ENCODE measurements around the gene WNT9B. TPM values are rescaled to one million over a fixed set of nuclear protein-coding genes. Genes with fewer than 3 reads are reported as not detected.

Gene WNT9B
- total and polyA plus RNA-seq, 2 of the 13 experiments (the other 11 are each of a cell fraction or from before 2014, with no cell fraction given): not detected

- TF ChIP-seq AKNA (CRISPR knock-in tag; IDR thresholded peaks at IDR 0.05; ENCODE audit: borderline replicate concordance) (no peak), ZMYM3 (CRISPR knock-in tag; IDR thresholded peaks at IDR 0.05) (no peak), ZNF230 (CRISPR knock-in tag; IDR thresholded peaks at IDR 0.05) (no peak), ZNF816 (CRISPR knock-in tag; IDR thresholded peaks at IDR 0.05; ENCODE audit: borderline replicate concordance) (no peak), ZBTB34 (CRISPR knock-in tag; IDR thresholded peaks at IDR 0.05) (no peak), ZNF44 (CRISPR knock-in tag; IDR thresholded peaks at IDR 0.05) (no peak), ETV5 (CRISPR knock-in tag; IDR thresholded peaks at IDR 0.05; ENCODE audit: borderline replicate concordance) (no peak), NCOR1 (IDR thresholded peaks at IDR 0.05; ENCODE audit: borderline replicate concordance, low read length) (no peak), ZNF530 (CRISPR knock-in tag; IDR thresholded peaks at IDR 0.05; ENCODE audit: low read depth) (no peak), ZBTB21 (CRISPR knock-in tag; IDR thresholded peaks at IDR 0.05) (no peak), XBP1 (CRISPR knock-in tag; IDR thresholded peaks at IDR 0.05) (no peak), NR2F6 (IDR thresholded peaks at IDR 0.05) (no peak), NR2F6 (CRISPR knock-in tag; IDR thresholded peaks at IDR 0.05) (no peak), TOPORS (CRISPR knock-in tag; IDR thresholded peaks at IDR 0.05) (no peak), NFKB2 (CRISPR knock-in tag; IDR thresholded peaks at IDR 0.05; ENCODE audit: borderline replicate concordance) (no peak), HNF4G (IDR thresholded peaks at IDR 0.05; ENCODE audit: borderline replicate concordance, low read depth, low read length) (no peak), HNF4G (CRISPR knock-in tag; IDR thresholded peaks at IDR 0.05; ENCODE audit: borderline replicate concordance, low read depth) (no peak), ZFX (CRISPR knock-in tag; IDR thresholded peaks at IDR 0.05; ENCODE audit: low read depth) (peak; percentile 33; the same call in 1 of the 2 replicates), ARID4A (CRISPR knock-in tag; IDR thresholded peaks at IDR 0.05; ENCODE audit: borderline replicate concordance) (no peak)
Measured at GRCh38 chr17:46818929-46819859, 32.2 kb upstream of the WNT9B start (continued).
